Activated CD8-positive, alpha-beta memory T cell treated with anti-CD3 and anti-CD28 coated beads, Interleukin-2, amount 50 U/mL, for 4 hours (primary cell): Measurements from ENCODE around the gene IER3.
"Not testable (repeated sequence)": the region's sequence is repeated elsewhere in the genome, so short reads cannot be mapped to it uniquely, and the experiment has no call there.

Source experiments
- DNase-seq: peaks from one replicate; pipeline ENCODE4 v3.0.0-alpha.2; 2020

The IER3 gene

DNA sequence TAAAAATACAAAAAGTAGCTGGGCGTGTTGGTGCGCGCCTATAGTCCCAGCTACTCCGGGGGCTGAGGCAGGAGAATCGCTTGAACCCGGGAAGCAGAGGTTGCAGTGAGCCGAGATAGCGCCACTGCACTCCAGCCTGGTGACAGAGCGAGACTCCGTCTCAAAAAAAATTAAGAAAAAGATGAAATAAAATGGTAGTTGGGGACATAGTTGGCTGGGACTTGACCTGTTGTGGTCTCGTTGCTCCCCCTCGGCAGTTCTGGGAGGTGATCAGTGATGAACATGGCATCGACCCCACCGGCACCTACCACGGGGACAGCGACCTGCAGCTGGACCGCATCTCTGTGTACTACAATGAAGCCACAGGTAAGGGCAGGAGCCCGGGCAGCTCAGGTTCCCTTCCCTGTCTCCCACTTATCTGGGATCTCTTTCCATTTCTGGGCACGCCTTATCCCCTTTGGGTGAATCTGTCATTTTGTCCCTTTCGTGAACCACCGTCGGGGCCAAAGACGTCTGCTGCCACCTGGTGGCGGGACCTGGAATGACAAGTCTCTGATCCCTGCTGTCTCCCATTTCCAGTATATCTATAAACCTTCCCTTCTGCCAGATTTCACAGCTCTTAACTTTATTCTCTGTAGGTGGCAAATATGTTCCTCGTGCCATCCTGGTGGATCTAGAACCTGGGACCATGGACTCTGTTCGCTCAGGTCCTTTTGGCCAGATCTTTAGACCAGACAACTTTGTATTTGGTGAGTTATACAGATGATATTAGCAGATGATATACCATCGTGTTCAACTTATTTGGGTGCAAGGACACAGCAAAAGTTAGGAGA lies 21.9 kb downstream of the IER3 start:
- peak; percentile 87 for DNase-seq

DNA sequence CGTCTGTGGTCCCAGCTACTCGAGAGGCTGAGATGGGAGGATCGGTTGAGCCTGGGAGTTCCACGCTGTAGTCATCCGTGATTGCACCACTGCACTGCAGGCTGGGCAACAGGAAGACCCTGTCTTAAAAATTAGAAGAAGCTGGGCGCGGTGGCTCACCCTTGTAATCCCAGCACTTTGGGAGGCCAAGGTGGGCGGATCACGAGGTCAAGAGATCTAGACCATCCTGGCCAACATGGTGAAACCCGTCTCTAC lies 22.4 kb downstream of the IER3 start:
- not testable (repeated sequence) for DNase-seq

DNA sequence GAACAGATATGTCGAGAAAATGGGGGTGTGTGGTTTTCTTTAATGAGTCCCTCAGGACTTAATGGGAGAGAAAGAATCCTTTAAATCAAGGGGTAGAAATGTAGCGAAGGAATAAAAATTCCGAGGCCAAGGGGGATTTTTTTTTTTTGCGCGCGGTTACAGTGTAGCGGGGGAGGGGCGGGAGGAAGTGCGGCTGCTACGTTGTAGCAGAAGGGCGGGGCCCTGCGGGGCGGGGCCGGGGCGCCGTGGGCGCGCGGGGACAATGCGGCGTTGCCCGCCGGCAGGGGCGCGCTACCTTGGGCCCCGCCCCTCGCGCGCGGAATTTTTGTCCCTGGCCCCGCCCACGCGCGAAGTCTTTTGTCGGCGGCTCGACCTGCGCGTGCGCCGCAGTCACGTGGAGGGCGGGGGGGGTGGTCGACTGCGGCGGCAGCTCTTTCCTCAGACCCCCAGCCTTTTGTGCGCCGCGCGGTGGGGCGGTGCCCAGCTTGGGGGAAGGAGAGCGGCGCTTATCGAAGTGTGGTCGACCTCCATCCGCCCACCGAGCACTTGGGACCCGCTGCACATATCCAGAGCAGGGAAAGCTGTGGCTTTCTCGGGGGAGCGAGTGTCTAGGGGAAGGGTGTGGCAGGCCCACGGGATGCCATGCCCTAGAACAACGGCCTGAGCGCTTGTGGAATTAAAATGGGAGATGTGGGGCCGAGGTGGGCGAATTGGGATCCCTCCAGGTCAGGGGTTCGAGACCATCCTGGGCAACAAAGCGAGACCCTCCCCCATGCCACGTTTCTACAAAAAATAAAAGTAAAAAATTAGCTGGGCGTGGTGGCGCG lies 22.9 kb downstream of the IER3 start:
- peak; percentile 99 for DNase-seq

DNA sequence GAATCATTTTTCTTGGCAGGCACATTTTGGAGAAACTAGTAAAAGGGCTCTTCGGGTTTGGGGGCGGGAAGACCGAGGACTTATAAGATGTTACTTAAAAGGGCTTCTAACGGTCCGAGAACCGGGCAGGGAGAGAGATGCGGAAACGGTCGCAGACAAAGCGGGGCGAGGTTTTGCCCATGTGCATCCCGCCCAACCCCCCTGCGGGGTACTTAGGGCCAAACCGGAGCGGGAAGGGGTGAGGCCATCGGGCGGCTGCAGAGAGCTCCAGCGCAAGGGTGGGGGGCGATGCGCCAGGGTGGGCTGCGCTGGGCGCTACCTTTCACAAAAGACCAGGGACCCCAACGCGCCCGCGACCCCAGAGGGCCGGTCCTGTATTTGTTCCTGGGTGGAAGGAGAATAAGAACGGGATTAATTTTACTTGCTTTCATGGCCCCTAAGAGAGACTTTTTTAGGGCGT lies 23.6 kb downstream of the IER3 start:
- peak; percentile 61 for DNase-seq

DNA sequence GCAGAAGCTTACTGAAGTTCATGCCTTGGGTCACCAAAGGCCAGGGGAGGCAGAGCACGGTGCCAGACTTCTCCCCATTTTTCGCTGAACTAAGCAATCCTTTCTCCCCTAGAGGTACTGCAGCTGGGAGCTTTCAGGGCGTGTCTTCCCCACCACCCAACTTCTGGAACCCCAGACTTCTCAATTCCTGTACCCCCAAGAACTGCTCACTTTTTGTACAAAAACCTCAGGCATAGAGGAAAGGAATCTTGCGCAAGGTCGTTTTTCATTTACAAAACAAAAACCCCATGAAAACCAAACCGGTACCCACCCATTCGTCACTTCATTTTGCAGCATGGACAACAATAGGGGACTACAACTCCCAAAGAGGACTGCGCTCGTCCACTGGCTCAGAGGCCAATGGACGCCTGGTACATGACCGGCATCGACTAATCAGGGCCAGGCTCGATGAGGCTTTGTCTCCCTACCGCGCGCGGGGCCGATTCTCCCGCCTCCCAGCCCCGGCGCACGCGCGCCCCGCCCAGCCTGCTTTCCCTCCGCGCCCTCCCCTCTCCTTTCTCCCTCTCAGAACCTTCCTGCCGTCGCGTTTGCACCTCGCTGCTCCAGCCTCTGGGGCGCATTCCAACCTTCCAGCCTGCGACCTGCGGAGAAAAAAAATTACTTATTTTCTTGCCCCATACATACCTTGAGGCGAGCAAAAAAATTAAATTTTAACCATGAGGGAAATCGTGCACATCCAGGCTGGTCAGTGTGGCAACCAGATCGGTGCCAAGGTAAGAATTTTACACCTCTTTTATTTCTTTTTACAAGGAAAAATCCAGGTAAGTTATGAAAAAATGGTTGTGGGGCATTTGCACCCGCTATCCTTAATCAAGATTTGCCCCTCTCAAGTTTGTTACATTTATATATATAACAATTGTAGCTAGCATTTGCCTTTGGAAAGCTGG lies 24.3 kb downstream of the IER3 start, which contains the start of gene TUBB:
Gene TUBB (plus strand): TSS at position 562 of the 947 bp plus-strand sequence. CDS start 155 bp downstream, at position 717.
- peak; percentile 92 for DNase-seq

DNA sequence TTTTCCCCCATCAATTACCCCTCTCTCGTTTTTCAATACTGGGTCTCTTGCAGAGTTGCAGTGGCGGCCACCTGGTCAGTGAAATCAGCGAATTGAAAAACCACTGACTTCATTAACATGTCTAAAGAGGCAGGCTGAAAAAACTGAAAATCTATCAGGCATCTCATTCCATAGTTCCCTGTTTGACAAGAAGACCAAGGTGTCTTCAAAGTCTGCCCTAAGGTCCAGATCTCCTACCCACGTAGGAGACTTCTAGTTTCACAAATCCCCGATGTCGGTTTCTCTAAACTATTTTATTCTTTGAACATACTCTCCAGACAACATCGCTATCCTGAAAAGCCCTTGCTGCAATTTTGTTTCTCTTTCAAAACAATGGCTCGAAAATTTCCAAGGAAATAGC lies 25.0 kb downstream of the IER3 start:
- no peak for DNase-seq

DNA sequence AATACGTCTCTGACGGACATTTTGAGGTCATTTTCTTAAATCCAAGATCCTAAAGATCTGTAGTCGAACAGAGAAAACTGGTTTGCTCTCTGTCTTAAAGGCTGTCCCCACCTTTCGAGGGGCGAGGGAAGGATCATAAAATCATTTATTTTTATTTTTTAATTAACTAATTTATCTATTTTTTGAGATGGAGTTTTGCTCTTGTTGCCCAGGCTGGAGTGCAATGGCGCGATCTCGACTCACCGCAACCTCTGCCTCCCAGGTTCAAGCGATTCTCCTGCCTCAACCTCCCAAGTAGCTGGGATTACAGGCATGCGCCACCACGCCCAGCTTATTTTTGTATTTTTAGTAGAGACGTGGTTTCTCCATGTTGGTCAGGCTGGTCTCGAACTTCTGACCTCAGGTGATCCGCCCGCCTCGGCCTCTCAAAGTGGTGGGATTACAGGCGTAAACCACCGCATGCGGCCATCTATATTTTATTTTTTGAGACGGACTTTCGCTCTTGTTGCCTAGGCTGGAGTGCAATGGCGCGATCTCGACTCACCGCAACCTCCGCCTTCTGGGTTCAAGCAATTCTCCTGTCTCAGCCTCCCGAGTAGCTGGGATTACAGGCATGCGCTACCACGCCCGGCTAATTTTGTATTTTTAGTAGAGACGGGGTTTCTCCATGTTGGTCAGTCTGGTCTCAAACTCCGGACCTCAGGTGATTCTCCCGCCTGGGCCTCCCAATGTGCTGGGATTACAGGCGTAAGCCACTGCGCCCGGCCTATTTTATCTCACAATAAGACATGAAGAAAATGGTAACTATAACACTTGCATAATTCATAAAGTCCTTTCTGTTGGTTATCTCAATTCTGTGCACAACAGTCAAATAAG lies 26.3 kb downstream of the IER3 start:
- DNase-seq, result not testable (repeated sequence)

DNA sequence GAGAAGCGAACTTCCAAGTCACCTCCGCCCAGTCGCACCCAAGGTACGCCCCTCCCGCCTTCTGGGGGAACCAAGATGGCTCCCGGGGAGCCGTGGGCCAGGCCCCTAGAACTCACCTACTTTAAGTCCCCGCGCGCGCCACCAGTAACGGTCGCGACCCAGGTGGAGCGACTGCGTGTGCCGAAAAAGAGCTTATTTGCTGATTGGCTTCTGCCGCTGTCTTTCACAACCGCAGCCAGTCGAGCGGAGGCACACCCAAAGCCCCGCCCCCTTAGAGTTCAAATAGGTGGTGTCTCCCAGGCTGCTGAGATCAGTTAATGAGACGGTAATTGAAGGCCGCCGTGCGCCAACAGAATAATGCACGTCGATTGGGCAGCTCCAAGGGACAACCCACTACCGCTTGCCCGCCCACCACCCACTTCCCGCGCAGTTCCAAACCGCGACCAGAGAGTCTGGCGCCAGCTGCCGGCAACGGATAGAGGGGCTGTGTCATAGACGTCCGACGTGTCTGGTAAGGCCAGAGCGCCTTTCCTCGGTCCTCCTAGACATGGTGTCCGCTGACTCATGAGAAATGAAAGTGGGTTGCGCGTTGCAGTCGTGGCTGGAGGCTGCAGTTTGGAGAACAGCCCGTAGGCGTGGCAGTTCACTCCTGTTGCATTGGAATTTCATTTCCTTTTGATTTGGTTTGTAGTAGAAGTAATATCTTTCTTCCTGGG lies 27.1 kb downstream of the IER3 start, which contains the start of gene MDC1:
Gene MDC1 (minus strand): TSS at position 153 of the 716 bp plus-strand sequence. CDS start 2,106 bp downstream, outside the sequence.
- DNase-seq, result peak; percentile 98

DNA sequence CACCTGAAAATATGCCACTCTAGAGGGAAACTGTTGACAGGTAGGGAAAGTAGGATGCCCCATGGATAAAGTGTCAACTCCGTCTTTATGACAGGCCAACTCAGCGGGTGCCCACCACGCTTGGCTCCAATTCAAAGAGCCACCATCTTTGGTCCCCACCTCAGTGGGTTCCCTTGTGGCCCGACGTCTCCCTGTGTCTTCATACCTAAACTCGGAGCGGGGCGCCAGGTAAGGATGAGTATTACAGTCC lies 27.5 kb downstream of the IER3 start:
- no peak for DNase-seq

DNA sequence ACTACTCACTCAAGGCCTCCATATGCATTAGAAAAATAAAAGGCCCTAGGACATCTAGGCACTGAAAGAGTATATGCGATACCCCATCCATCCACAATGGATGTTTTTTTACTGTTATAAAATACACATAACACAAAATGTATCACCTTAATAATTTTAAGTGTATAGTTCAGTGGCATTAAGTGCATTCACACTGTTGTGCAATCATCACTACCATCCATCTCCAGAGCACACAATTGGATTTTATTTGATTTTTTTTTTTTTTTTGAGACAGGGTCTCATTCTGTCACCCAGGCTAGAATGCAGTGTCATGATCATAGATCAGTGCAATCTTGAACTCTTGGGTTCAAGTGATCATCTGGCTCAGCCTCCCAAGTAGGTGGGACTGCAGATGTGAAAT lies 30.1 kb downstream of the IER3 start:
- no peak for DNase-seq

DNA sequence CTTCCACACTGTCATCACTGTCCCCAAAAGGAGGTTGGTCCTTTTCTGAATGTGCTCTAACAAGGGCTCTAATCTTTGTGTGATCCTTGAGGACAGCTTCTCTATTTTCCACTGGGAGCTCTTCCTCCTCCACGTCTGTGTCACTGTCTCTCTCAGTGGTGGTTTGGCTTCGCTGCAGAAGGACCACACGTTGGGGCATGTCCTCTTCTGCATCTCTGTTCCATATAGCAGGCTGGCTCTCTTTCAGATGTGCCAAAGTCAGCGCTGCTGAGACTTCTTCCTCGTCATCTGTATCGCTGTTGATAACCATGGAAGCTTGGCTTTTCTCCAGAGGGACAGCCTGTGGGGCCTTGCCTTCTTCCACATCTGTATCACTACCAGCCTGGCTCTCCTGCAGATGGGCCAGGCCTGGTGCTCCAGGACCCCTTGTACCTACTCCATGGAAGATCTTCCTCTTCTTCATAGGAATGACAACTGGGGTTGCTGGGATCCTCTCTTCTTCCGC lies 31.9 kb downstream of the IER3 start:
- DNase-seq, result no peak

DNA sequence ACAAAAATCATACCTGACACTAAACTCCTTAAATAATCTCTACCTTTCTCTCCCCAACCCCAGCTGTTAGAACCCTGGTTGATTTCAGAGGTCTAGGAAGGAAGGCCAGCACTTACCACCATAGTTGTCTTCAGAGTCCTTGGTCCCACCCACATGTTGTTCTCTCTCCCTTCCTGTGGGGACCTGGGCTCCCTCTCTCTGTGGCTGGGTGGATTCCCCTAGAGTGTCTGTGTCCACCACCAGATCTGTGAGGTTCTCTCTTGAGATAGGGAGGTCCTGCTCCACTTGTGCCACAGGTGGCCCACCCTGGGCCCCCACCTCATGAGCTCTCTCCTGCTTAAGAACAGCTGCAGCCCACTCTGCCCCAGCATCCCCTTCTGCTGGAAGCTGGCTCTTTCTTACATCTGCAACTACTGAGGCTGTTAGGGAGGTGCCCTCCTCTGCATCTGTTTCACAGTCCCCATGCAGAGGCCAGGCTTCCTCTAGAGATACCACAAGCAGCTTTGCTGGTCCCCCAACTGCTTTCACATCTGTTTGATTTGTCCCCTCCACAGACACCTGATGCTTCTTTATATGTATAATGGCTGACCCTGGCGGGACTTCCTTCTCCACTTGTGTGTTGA lies 32.5 kb downstream of the IER3 start:
- no peak for DNase-seq

DNA sequence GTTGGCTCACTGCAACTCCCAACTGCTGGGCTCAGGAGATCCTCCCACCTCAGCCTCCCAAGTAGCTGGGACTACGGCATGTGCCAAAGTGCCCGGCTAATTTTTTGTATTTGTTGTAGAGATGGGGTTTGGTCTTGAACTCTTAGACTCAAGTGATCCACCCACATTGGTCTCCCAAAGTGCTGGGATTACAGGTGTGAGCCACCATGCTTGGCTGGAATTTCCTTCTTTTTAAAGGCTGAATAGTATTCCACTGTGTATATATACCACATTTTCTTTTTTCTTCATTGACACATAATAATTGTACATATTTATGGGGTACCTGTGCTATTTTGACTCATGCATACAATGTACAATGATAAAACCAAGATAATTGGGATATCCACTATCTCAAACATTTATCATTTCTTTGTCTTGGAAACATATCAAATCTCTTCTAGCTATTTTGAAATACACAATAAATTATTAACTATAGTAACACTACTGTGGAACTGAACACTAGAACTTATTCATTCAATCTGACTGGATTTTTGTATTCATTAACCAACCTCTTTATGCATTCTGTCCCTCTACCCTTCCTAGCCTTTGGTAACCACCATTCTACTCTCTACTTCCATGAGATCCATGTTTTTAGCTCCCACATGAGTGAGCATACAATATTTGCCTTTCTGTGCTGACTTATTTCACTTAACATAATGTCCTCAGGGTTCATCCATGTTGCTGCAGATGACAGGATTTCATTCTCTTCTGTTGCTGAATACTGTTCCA lies 35.1 kb downstream of the IER3 start:
- no peak for DNase-seq

DNA sequence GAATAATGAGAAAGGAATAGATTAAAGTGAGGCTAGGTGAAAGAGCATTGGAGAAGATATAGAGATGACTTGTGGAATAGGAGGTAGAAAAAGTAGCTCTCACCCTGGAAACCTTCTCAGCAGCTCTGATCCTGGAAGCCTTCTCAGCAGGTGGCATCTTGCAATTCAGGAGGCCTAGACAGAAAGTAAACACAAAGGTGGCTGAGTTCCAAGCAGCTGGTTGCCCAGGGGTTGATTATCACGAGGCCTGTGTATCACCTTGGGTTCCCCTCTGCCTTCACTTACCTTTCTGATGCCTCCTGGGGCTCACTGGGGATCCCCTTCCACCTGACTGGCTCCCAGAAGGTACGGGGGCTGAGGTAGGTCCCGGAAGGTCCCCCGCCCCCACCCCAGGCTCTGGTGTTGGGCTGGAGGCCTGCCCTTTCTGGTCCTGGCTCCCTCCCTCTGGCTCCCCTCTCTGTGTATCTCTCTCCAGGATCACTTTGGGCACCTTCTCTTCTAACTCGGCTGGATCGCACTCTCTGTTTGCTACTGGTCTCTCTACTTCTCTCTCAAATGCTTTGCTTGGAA lies 37.0 kb downstream of the IER3 start:
- DNase-seq, result no peak

DNA sequence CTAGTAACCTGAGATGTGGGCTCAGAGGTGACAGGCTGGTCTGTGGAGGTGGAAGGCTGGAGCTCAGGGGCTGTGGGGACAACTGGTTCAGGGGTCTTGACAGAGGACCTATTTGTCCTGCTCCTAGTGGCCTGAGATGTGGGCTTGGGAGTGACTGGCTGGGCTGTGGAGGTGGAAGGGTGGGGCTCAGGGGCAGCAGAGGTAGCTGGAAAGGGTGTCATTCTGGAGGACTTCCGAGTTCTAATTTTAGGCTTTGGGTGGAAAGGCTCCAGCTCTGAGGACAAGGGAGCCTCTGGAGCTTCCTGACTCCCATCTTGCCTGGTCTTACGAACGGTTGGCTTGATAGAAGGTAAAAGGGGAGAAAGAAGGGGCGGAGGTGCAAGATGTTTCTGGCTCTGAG lies 38.7 kb downstream of the IER3 start:
- DNase-seq, result no peak

DNA sequence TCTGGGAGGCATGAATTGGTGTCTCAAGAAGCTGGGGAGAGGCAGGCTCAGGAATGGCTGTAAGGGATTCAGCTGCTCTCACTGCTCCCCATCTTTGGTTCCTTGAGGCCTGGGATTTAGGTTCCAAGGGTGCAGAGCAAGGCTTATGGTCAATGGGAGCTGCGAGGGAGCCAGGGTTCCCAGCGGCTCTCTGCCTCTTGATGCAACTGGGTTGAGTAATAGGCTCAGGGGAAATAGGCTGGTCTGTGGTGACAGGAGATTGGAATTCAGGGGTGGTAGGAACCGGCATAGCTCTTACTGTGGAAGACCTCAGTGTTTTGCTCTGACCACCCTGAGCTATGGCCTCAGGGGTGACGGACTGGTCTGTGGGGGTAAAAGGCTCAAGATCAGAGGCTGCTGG lies 40.5 kb downstream of the IER3 start:
- DNase-seq, result no peak

DNA sequence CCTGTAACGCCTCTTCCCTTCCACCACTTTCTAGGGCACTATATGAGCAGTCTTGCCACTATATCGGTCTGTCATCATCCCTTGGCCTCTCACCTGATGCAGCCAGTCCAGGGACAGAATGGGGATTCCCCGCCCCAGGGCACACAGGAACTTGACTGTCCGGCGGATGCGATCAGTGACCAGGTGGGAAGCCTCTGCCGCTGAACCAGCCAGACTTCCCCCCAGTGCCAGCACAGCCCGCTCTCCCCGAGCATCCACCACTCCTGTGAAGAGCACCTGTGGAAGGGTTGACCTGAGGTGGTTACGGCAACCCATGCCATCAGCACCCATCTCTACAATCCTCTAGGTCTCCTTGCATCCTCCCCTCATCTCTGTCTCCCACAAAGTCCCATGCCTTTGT lies 41.3 kb downstream of the IER3 start:
- no peak for DNase-seq

DNA sequence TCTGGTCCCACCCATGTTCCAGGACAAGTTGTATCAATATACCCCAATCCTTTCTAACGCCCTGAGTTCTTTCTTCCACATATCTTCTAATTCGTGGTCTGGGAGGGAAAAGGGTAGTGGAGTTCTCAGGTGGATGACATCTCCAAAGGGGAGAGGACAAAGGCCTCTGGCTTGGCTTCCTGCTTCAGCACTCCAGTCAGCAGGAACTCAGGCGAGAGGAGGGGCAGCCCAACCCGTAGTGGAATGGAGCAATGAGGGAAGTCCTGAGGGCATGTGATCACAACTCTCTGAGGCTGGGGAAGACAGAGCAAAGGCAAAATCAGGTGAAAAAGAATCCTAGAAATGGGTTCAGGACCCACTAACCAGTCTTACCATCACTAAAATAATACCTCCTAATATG lies 44.0 kb downstream of the IER3 start:
- DNase-seq, result no peak

DNA sequence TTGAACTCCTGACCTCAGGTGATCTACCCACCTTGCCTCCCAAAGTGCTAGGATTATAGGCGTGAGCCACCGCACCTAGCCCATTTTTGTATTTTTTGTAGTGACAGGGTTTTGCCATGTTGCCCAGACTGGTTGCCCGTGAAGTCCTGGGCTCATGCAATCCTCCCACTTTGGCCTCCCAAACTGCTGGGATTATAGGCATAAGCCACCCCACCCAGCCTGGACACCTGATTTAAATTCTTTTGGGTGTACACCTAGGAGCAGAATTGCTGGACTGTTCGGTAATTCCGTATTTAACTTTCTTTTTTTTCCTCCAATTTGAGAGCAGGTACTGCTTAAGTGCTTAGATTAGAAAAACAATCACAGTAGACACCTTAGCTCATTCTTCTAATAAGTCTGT lies 47.9 kb downstream of the IER3 start:
- DNase-seq, result no peak
